Fibroblast of skin of left biceps (primary cell): ENCODE data around the gene SNUPN.

Experiments
- DNase-seq, 2 experiments: peaks; one replicate each; pipeline ENCODE4 v3.0.0-alpha.2; 2013; ENCODE audit warnings: low read depth in 2 of 2

SNUPN gene

GRCh38 chr15:75625542-75626347 lies at the start of gene SNUPN:
Gene SNUPN (minus strand): TSS chr15:75625725. CDS start chr15:75621051, 4,674 bp downstream.
- peak; percentile 72 to 79 for DNase-seq

- DNase-seq = no peak
These were observed 48.8 kb upstream of the SNUPN start for GRCh38 chr15:75674366-75674765.

DNA sequence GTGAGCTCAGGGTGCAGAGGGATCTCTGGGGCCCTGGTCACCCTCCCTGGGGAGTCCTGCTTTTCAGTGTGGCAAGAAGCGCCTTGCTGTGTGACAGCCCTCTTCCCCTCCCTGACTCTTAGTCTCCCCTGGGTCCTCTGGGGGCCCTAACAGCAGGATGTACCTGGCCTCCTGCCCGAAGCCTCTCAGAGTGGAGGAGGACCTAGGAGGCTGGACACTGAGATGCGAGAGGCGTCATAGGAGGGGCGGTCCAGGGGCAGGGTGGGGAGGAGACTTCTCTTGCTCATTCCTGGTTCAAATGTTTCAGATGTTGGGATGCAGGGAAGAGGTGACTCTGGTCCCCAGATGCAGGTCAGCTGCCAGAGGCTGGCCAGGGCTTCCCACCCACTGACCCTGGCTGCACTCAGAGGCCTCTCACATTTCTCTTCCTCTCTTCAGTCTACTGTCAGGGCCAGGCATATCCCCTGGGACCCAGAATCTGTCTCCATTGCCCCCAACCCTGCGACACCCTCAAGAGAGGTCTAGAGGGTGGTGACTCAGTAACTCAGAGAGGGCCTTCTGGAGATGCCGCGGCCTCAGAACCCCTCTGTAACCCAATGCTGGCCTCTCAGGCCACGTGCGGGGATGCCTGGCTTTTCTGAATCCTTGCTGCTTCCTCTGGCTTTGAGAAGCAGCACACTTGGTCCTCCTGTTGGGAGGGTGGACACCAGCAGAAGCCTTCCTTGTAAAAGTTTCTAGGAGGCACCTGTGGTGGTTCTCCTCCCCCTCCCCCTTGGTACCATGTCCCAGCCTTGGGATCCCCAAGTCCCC lies 48.1 kb upstream of the SNUPN start:
- peak in 1 of 2 experiments; percentile 36 for DNase-seq

- peak; percentile 56 to 58 for DNase-seq
These were observed 47.3 kb upstream of the SNUPN start for GRCh38 chr15:75672646-75673425.

- no peak for DNase-seq
These were observed 46.4 kb upstream of the SNUPN start for GRCh38 chr15:75671730-75672602.

DNA sequence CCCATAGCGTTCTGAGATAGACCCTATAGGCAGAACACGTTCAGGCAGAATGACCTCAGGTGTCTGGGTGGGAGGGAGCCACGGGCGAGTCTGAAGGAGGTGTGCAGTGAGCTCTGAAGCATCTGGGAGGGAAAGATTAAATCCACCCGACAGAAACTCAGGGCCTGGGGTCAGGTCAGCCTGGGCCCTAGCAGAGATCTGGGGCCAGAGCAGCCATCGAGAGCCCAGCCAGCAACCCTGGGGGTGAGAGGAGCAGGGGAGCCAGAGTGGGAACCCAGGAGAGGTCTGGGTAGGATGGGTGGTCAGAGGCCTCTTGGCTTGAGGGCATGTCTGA lies 44.3 kb upstream of the SNUPN start:
- DNase-seq = no peak

- no peak for DNase-seq
These were observed 43.8 kb upstream of the SNUPN start for GRCh38 chr15:75669191-75669878.

DNA sequence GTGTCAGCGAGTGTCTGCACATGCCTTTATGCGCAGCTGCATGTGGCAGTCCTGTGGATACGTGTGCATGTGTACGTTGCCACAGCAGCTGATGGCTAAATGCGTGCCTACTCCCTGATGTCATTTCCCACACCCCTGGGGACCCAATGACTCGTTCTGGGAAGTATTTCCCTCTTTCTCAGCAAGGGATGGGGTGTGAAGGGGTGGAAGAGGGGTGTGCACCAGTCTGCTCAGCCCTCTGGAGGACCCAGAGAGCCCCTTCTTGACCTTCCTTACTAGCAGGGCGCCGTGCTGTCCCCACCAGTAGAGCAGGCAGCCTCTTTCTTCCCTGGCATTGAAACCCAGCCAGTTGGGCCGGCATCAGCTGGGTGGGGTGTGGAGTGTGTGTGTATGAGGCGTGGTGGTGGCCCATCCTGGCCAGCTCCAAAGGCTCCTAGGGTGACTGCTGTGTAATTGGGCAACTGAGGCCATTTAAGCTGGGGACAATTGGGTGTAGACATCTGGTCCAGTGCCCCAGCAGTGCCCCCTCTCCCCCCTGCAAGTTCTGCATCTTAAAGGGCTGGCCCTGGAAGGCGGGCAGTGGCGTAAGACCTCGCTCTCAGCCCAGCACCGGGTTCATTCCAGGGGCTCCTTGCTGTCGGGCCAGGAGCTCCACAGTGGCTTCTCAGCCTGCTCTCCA lies 41.4 kb upstream of the SNUPN start:
- peak; percentile 97 for DNase-seq

DNA sequence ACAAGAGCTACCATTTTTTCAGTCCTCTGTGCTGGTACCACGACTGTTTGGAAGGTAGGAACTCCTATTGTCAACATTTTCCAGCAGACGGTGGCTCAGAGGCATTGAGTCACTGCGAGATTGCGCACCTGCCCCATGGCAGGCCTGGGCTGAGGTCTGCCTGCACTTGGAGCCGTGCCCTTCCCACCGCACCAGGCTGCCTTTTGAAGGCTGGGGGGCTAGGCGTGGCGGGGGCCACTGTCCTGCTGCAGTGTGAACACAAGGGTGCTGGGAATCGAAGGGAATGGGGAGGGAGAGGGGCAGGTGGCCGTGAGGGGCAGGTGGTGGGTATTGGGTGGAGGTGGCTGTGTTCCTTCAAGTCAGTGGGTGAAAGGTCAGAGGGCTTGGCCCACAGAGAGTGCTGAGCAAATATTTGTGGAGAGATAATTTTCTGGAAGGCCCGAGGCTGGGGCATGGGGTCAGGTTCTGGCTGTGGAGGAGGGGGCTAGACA lies 38.5 kb upstream of the SNUPN start:
- no peak for DNase-seq

DNA sequence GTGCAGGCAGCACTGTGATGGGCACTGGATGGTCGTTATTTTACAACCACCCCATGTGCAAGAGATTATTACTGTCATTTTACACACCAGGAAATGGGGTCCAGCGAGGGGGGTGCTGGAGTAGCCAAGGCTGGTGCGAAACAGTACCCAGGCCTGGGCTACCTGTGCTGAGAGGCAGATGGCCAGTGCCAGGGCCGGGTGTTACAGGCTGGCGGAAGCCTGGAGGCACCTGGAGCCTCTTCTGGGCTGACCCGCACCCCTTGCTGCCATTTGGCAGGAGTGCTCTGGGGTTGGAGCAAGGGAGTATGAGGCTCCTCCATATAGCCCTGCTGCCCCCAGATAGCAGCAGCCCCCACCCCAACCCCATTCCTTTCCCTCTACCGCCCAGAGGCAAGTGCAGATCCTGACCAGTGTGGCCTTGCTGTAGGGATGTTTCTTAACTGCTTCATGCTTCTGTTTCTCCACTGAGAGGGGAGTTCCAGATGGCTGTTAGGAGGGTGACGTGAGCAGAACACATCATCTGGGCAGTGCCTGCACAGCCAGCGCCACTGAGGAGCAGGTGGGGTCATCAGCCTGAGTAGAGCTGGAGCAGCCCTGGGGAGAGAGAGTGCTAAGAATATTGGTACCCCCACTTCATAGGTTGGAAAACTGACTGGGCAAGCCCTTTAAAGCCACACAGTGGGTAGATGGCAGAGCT lies 37.4 kb upstream of the SNUPN start:
- no peak for DNase-seq

GRCh38 chr15:75661756-75662140 lies 36.2 kb upstream of the SNUPN start:
- DNase-seq = no peak

DNA sequence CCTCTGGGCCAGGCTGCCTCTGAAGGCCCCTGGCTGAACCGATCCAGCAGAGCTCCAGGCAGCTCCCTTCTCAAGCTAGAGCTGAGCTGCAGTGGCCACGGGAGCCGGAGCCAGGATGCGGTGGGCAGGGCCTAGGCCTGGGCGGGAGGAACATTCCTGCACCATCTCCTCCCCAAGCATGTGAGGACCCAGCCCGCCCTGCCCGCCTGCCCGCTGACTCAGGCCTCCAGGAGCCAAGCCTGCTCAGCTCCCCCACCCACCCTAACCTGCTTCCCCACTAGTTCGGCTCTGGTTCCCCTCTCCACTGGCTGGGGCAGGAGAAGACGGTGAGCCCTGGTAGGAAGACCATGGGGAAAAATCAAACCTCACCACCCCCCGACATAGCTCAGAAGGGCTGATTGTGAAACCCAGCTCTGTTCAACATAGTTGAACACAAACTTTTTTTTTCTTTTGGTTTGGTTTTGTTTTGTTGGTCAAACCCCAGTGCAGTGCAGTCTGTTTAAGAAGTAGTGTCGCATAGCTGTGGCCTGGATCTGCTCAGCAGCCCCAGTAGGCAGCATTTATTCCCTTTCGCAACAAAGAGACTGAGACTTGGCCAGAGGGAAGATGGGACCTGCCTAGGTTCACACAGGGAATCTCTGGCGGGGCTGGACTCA lies 35.7 kb upstream of the SNUPN start:
- peak; percentile 76 to 78 for DNase-seq

- DNase-seq = no peak
These were observed 34.6 kb upstream of the SNUPN start for GRCh38 chr15:75659928-75660645.

- no peak for DNase-seq
These were observed 33.7 kb upstream of the SNUPN start for GRCh38 chr15:75659141-75659771.

DNA sequence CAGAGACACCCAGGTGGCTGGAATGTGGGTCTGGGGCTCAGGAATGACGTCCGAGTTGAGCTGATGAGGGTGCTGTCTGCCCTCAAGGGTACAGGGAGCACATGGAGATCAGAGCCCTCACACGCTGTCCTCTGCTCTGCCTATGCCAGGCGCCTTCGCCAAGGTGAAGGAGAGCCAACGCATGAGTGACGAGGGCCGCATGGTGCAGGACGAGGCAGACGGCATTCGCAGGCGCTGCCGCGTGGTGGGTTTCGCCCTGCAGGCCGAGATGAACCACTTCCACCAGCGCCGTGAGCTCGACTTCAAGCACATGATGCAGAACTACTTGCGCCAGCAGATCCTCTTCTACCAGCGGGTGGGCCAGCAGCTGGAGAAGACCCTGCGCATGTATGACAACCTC lies 31.3 kb upstream of the SNUPN start:
- no peak for DNase-seq

- DNase-seq = no peak
These were observed 30.8 kb upstream of the SNUPN start for GRCh38 chr15:75656331-75656730.

GRCh38 chr15:75655931-75656330 lies 30.4 kb upstream of the SNUPN start:
- no peak for DNase-seq
